ENCODE measurements around the gene BCL2L13. TPM values are rescaled to one million over a fixed set of nuclear protein-coding genes. Genes with fewer than 3 reads are reported as not detected.
"Not testable (repeated sequence)": the region's sequence is repeated elsewhere in the genome, so short reads cannot be mapped to it uniquely, and the experiment has no call there.

BCL2L13 gene
- total RNA-seq, 1 donor from 2014 or later, result 35.3 TPM

GRCh38 chr22:17665854-17666253 is 27.3 kb downstream of the BCL2L13 start:
- TF ChIP-seq CTCF (conservative IDR thresholded peaks at IDR 0.05; ENCODE audit: low read depth, low read length), result no peak
- no peak overlapping the region for H3K4me3 ChIP-seq (ENCODE audit: low read depth, low read length)
- no peak for DNase-seq (ENCODE audit: low read depth)

- H3K4me3 ChIP-seq (ENCODE audit: low read depth, low read length); DNase-seq (ENCODE audit: low read depth): not testable (repeated sequence)
These were observed 33.0 kb downstream of the BCL2L13 start for GRCh38 chr22:17671521-17672092.

GRCh38 chr22:17672417-17672991 is 33.9 kb downstream of the BCL2L13 start:
- no peak for TF ChIP-seq CTCF (conservative IDR thresholded peaks at IDR 0.05; ENCODE audit: low read depth, low read length)
- peak; percentile 40 for DNase-seq (ENCODE audit: low read depth)
- H3K4me3 ChIP-seq (ENCODE audit: low read depth, low read length), result no peak overlapping the region

GRCh38 chr22:17674152-17674551 is 35.6 kb downstream of the BCL2L13 start:
- no peak for DNase-seq (ENCODE audit: low read depth)
- H3K4me3 ChIP-seq (ENCODE audit: low read depth, low read length), result no peak overlapping the region
- TF ChIP-seq CTCF (conservative IDR thresholded peaks at IDR 0.05; ENCODE audit: low read depth, low read length), result no peak

- no peak for TF ChIP-seq CTCF (conservative IDR thresholded peaks at IDR 0.05; ENCODE audit: low read depth, low read length)
- DNase-seq (ENCODE audit: low read depth), result no peak
These were observed 37.0 kb downstream of the BCL2L13 start for GRCh38 chr22:17675584-17675983.

GRCh38 chr22:17678817-17679385 is 40.3 kb downstream of the BCL2L13 start:
- no peak overlapping the region for H3K4me3 ChIP-seq (ENCODE audit: low read depth, low read length)
- no peak for DNase-seq (ENCODE audit: low read depth)
- no peak for TF ChIP-seq CTCF (conservative IDR thresholded peaks at IDR 0.05; ENCODE audit: low read depth, low read length)

More at GRCh38 chr22:17675584-17675983, 37.0 kb downstream of the BCL2L13 start:
- no peak overlapping the region for H3K4me3 ChIP-seq (ENCODE audit: low read depth, low read length)

- no peak for TF ChIP-seq CTCF (conservative IDR thresholded peaks at IDR 0.05; ENCODE audit: low read depth, low read length)
- no peak overlapping the region for H3K4me3 ChIP-seq (ENCODE audit: low read depth, low read length)
- no peak for DNase-seq (ENCODE audit: low read depth)
These were observed 45.7 kb downstream of the BCL2L13 start for GRCh38 chr22:17684245-17684644.

Data from epithelial cell of proximal tubule (primary cell).